ENCODE measurements around the gene SPANXA1. TPM values are rescaled to one million over a fixed set of nuclear protein-coding genes. Genes with fewer than 3 reads are reported as not detected.

Gene SPANXA1
- total and polyA plus RNA-seq, 2 of the 13 experiments (the other 11 are each of a cell fraction or from before 2014, with no cell fraction given), result not detected

Other genes starting within 250 kb of the SPANXA1 start
- gene SPANXA2, start 5.0 kb upstream of the SPANXA1 start, total RNA-seq (2016; rRNA removed; fragmentation: Illumina TruSeq; extraction: Trizol), result not detected in 2 replicates
- not detected in 2 replicates for gene SPANXA2, start 5.0 kb upstream of the SPANXA1 start, polyA plus RNA-seq (2011; rRNA removed)
- not detected in 2 replicates for gene SPANXD, start 114.0 kb upstream of the SPANXA1 start, total RNA-seq (2016; rRNA removed; fragmentation: Illumina TruSeq; extraction: Trizol)
- gene SPANXD, start 114.0 kb upstream of the SPANXA1 start, polyA plus RNA-seq (2011; rRNA removed), result not detected in 2 replicates